Stimulated activated CD4-positive, alpha-beta T cell treated with anti-CD3 and anti-CD28 coated beads, Interleukin-1b, Interleukin-23, amount 100 ng/mL, for 24 hours (primary cell): Measurements from ENCODE around the gene TOP2A.
A peak's percentile ranks its signal among the peaks of the same experiment; 100 is the strongest.

Experiments used
- DNase-seq, 4 experiments: peaks; one replicate each; pipeline ENCODE4 v3.0.0-alpha.2; 2020; ENCODE audit warnings: low read depth in 4 of 4, low spot score in 1 of 4

TOP2A gene, protein sequence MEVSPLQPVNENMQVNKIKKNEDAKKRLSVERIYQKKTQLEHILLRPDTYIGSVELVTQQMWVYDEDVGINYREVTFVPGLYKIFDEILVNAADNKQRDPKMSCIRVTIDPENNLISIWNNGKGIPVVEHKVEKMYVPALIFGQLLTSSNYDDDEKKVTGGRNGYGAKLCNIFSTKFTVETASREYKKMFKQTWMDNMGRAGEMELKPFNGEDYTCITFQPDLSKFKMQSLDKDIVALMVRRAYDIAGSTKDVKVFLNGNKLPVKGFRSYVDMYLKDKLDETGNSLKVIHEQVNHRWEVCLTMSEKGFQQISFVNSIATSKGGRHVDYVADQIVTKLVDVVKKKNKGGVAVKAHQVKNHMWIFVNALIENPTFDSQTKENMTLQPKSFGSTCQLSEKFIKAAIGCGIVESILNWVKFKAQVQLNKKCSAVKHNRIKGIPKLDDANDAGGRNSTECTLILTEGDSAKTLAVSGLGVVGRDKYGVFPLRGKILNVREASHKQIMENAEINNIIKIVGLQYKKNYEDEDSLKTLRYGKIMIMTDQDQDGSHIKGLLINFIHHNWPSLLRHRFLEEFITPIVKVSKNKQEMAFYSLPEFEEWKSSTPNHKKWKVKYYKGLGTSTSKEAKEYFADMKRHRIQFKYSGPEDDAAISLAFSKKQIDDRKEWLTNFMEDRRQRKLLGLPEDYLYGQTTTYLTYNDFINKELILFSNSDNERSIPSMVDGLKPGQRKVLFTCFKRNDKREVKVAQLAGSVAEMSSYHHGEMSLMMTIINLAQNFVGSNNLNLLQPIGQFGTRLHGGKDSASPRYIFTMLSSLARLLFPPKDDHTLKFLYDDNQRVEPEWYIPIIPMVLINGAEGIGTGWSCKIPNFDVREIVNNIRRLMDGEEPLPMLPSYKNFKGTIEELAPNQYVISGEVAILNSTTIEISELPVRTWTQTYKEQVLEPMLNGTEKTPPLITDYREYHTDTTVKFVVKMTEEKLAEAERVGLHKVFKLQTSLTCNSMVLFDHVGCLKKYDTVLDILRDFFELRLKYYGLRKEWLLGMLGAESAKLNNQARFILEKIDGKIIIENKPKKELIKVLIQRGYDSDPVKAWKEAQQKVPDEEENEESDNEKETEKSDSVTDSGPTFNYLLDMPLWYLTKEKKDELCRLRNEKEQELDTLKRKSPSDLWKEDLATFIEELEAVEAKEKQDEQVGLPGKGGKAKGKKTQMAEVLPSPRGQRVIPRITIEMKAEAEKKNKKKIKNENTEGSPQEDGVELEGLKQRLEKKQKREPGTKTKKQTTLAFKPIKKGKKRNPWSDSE (N-terminal part only)

GRCh38 chr17:40417609-40418427 is at the start of gene TOP2A:
TSS of gene TOP2A (minus strand) at chr17:40417896. CDS start at chr17:40417791, 105 bp downstream.
- peak; percentile 87 to 92 (median 89) for DNase-seq

GRCh38 chr17:40467281-40467867 is 49.7 kb upstream of the TOP2A start:
- DNase-seq: no peak

DNA sequence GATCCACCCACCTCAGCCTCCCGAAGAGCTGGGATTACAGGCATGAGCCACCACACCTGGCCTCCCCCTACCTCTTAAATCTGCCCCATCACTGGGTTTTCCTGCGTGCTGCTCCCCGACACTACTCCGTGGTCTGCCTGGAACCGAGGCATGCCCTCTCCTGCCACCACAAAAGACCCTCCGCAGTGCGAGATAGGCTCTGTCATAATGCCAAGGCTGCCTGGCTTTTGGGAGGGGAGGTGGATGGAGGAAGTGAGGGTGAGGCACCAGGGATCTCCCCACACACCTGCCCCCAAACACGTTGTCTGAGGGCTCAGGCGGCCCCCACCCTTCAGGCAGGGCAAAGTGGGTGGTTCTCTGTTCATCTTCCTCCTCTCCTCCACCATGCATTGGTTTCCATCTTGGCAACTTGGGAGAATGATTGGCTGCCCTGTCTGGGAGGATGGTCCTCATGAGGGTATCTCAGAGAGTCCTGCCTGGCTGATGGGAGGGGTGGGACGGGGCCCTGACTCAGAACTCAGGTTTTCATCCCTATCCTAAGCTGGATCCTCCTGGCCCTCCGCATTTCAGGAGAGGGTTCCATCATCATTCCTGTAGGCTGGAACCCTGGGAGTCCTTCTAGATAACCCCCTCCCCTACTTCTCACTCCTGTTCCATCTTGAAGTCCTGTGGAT is 48.7 kb upstream of the TOP2A start:
- DNase-seq: no peak

GRCh38 chr17:40464392-40464855 is 46.7 kb upstream of the TOP2A start:
- DNase-seq: no peak

- DNase-seq: no peak
Measured at GRCh38 chr17:40463122-40463550, 45.4 kb upstream of the TOP2A start.

- DNase-seq: no peak
Measured at GRCh38 chr17:40462343-40463121, 44.8 kb upstream of the TOP2A start.

GRCh38 chr17:40461732-40462342 is 44.1 kb upstream of the TOP2A start:
- no peak for DNase-seq

GRCh38 chr17:40460968-40461731 is 43.5 kb upstream of the TOP2A start:
- no peak for DNase-seq

DNA sequence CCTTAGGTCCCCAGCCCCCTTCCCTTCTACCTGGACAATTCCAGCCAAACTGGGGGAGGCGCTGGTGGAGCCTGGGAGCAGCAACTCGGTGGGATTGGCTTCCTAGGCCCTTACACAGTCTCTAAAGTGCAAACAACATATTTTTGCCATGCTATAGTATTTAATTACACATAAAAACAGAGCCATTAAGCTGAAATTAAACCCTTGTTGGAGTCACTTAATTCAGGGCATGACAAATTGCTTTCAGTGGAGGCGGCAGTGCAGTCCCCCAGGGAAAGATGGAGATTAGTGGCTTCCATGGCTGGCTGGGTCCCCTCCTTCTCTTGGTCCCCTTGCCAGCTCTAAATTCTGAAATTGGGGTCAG is 42.9 kb upstream of the TOP2A start:
- DNase-seq: no peak

GRCh38 chr17:40459636-40460603 is 42.2 kb upstream of the TOP2A start:
- no peak for DNase-seq

- no peak for DNase-seq
Measured at GRCh38 chr17:40458851-40459482, 41.3 kb upstream of the TOP2A start.

- DNase-seq: no peak
Measured at GRCh38 chr17:40457964-40458791, 40.5 kb upstream of the TOP2A start.

DNA sequence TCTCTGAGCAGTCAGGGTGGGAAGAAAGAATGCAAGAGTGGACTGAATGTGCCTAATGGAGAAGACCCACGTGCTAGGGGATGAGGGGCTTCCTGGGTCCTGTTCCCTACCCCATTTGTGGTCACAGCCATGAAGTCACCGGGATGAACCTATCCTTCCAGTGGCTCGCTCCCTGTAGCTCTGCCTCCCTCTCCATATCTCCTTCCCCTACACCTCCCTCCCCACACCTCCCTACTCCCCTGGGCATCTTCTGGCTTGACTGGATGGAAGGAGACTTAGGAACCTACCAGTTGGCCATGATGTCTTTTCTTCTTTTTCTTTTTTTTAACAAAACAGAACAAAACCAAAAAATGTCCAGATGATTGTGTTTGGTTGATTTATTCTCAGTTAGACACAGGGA is 39.7 kb upstream of the TOP2A start:
- DNase-seq: no peak

- DNase-seq: no peak
Measured at GRCh38 chr17:40456396-40456951, 38.8 kb upstream of the TOP2A start.

DNA sequence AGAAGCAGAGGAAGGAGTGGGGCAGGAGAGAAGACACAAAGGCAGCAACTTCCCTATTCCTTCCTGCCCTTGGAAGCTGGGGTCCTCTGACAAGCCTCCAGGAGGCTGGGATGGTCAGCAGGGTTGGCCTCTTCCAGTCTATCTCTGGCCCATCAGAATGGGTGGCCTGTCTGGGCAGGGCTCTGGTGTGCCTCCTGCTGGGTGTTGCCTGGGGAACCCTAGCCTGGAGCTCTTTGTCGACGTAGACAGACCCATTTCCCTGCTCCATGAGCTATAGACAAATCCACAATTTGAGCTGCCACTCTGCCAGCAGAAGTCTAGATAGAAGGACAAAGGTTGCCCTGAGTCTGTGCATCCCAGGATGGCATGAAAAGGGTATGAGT is 36.9 kb upstream of the TOP2A start:
- DNase-seq: no peak
